ENCODE results near the gene CCL28.
"Not testable (repeated sequence)": the region's sequence is repeated elsewhere in the genome, so short reads cannot be mapped to it uniquely, and the experiment has no call there.

CCL28 gene

GRCh38 chr5:43412156-43412555, at the start of gene CCL28:
Gene CCL28 (minus strand): TSS chr5:43412391. CDS start chr5:43412316, 75 bp downstream.
- DNase-seq: no peak

DNA sequence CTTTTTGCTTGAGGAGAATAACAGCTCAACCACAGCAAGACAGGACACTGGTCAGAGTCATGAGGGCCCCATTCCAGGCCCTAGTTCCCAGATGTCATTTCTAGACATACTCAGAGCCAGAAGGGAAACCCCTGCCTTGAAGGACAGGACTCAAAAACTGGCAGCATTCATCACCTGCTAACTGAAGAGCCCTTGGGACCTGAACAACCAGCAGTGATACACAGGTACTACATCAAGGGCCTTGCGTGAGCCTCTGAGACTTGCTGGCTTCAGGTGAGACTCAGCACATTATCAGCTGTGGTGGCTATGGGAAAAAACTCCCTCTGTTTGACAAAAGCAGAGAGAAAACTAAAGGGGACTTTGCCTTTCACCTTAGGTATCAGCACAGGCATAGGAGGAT, 48.9 kb upstream of the CCL28 start:
- DNase-seq: no peak

DNA sequence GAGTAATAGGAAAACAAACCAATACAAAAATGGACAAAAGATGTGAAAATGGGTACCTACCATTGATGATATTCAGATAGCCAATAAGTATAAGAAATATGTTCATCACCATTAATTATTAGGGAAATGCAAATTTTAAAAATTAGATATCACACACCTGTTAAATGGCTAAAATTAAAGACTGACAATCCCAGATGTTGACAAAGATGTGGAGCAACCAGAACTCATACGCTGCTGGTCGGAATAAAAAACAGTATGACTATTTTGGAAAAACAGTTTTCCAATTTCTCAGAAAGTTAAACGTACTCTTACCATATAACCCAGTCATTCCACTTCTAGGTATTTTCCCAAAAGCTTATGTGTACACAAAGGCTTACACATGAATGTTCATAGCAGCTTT, 44.4 kb upstream of the CCL28 start:
- DNase-seq: no peak

DNA sequence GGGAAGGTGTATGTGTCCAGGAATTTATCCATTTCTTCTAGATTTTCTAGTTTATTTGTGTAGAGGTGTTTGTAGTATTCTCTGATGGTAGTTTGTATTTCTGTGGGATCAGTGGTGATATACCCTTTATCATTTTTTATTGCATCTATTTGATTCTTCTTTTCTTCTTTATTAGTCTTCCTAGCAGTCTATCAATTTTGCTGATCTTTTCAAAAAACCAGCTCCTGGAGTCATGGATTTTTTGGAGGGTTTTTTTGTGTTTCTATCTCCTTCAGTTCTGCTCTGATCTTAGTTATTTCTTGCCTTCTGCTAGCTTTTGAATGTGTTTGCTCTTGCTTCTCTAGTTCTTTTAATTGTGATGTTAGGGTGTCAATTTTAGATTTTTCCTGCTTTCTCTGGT, 29.4 kb upstream of the CCL28 start:
- DNase-seq: not testable (repeated sequence)

GRCh38 chr5:43437062-43437660, 25.0 kb upstream of the CCL28 start:
- DNase-seq: no peak

DNA sequence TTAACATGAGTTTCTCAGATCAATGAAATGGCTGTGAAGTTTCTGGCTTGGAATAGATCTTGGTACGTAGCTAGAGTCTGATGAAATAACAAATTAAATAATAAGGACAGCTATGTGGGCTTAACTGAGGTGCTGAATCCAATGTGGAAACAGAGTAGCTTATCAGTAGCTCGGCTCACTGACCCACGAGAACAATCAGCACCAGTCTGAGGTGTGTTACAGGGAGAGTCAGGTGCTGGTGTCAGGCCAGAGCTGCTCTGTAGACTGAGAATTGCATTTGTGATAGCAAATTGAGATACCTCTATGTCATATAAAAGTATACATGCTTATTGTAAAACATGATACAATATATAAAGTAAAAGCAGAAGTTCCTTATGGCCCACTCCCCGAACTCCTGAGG, 21.2 kb upstream of the CCL28 start:
- no peak for DNase-seq

DNA sequence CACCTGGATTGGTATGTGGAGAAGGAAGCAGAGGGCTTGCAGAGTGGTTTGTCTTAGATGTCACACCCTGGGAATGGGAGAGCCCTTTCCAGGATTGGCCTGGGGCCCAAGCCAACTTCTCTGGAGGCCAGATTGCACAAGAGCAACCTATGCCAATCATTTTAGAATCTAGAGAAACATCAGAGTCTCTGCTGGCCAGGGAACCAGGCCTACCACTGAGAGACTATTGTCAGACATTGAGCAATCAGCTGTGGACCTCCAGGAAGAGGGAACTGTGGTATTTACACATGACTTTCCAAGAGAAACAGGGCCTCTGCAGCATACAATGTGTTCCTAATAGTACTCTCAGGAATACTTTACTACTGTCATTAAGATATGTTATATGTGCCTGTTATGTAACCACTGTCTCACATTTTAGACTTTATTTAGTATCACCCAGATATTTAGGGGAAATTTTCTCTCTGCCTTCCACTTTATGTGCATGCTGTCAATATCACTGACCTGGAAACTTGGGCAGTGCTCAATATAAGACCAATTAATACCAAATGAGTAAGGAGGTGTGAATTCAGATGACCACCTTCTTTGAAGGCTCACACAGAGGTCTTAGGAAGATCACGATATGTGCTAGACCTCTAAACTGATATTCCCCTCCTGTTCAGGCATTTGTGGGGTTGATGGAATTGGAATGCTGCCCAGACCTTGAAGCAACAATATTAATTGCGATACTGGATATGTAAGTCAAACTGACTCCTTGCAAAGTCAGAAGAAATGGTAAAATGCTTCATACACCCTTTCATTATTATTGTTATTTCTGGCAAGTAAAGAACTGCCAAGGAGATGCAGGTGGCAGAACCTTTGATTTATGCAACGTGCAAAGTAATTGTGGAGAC, 20.5 kb upstream of the CCL28 start:
- no peak for DNase-seq

DNA sequence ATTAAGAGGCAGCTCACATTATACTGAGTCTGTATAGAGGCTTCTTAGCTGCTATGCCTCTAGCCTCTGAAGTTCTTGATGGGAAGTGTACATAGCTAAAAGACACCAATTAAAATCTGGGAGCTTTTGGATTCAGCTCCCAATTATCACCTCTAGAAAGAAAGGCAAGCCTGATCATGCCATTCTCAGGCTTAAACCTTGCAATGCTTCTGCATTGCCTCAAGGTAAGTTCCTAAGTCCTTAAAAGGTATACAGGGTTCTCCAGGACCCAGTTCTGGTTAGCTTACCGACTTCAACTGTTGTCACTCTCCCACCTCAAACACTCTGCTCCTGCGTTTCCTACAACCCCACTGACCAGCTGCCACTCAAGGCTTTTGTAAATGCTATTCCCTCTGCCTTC, 17.5 kb upstream of the CCL28 start:
- no peak for DNase-seq

DNA sequence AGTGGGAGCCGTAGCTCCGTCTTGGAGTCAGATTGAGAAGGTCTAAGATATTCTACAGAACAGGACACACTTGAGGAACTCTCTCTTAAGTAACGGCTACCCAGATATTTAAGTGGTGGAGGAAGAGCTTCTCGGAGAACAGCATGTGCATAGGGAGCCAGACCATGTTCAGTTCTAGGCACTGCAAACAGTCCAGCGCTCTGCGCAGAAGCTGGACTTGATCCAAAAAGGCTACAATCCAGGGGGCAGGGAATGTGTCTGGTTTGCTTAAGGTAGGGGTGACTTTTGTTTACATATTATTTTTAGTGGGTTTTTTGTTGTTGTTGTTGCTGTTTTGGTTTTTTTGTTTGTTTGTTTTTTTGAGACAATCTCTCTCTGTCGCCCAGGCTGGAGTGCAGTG, 16.8 kb upstream of the CCL28 start:
- DNase-seq: no peak

DNA sequence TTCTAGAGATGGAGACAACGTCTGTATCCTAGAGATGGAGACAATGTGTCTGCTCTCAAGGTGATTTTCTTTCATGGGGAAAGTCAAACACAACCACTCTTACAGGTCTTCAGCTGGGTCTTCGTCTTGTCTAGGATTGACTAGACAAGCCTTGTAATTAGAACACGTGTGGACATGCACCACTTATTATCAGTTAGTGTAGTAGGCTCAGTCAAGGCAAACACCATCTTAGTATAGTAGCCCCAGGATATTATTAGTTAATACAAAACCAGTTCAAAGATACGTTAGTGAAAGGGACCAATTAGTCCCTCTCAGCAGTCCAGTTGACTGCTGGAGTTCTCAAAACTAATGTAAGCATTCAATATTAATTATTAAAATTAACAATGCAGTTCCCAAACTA, 15.1 kb upstream of the CCL28 start:
- no peak for DNase-seq

- no peak for DNase-seq
Measured at GRCh38 chr5:43425983-43426382, 13.8 kb upstream of the CCL28 start.

DNA sequence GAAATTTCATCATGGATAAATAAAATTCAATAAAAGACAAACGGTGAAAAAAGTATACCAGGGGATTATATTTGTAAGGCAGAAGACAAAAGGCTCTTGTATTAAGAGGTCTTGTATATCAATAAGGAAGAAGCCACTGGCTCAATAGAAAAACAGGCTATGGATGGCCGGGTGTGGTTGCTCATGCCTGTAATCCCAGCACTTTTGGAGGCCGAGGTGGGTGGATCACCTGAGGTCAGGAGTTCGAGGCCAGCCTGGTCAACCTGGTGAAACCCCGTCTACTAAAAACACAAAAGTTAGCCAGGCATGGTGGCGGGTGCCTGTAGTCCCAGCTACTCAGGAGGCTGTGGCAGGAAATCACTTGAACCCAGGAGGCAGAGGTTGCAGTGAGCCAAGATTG, 10.9 kb upstream of the CCL28 start:
- not testable (repeated sequence) for DNase-seq

- no peak for DNase-seq
Measured at GRCh38 chr5:43422143-43422542, 10.0 kb upstream of the CCL28 start.

GRCh38 chr5:43421450-43422133, 9.4 kb upstream of the CCL28 start:
- DNase-seq: no peak

DNA sequence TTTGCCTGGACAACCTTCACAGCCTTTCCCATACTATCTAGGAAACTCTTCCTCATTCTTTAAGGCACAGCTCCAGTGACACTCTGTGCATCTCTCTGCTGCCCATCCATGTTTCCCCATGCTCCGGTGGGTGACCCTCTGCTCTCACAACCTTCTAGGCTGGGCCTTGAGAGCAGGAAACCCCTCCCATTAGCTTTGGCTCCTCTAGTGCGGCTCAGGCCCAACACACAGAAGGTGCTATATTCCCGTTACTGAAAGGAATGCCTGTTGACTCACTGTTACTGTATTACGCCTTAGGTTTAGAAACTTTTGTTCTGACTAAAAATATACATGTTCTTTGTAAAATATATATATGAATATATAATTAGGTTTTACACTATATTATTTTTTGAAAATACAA, 8.1 kb upstream of the CCL28 start:
- no peak for DNase-seq

- DNase-seq: no peak
Measured at GRCh38 chr5:43418561-43418960, 6.4 kb upstream of the CCL28 start.

DNA sequence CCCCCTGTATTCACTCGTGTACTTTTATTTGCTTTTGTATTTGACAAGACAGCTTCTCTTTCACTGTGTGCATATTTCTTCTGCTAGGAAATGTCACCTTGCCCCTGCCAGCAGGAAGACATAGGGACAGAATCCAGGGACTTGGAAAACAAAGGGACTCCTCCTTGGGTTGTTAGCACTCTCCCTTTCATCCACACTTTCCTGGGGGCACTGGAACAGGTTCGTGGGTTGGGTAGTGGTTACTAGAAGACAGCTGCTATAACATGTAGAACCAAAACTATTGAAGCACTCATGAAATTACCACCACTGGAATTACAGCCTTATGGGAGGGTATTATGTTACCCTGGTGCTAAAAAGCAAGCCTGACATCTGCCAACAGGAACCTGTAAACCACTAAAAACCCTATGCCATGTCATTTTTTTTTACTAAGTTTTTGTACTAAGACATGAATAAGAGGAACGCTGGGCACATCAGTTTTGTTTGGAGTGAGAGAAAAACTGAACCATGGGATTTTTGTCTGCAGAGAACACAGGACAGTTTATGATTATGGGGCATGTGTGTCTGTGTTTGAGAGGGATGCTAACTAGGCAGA, 4.7 kb upstream of the CCL28 start:
- no peak for DNase-seq

DNA sequence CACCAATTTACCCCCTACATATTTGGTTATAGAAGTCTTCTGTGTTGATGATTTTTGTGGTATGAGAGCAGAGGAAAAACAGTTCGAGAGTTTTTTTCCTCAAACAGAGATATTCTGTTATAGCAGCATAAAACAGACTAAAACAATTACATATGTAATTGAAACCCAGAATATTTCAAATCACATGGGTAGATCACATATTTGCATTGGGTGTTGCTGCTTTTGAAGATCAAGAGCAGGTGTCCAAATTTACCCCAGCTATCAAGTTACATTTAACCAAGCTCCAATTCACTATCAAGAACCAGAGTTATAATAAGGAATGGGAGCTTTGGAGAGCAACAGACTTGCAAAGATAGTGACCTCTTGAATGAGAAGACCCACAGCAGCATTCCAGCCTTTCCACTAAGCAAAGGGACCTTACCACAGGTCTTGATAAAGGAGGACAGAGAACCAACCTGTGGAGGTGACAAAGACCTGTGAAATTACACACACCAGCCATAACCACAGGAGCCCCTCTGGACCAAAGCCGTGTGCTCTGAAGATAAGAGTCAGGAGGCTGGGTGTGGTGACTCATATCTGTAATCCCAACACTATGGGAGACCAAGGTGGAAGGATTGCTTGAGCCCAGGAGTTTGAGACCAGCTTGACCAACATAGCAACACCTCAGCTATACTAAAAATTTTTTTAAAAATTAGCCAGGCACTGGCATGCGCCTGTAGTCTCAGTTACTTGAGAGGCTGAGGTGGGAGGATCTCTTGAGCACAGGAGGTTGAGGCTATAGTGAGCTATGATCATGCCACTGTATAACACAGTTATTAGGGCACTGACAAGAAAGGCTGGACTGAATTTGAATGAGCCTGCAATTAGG, 4.0 kb upstream of the CCL28 start:
- no peak for DNase-seq

DNA sequence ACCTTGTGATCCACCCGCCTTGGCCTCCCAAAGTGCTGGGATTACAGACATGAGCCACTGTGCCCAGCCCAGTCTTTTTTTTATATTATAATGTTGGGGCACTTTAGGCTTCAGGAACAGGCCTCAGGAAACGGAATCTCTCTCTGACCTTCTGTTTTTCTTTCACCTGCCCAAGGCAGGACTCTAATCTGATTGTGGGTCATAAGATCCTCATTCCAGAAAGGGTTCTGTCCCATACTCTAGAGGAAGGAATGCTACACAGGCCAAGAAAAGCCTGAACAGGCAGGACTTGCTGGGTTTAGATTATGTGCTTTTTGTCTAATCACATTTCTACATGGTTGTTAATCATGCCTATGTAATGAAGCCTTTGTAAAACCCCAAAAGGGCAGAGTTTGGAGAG, 1.8 kb upstream of the CCL28 start:
- no peak for DNase-seq

DNA sequence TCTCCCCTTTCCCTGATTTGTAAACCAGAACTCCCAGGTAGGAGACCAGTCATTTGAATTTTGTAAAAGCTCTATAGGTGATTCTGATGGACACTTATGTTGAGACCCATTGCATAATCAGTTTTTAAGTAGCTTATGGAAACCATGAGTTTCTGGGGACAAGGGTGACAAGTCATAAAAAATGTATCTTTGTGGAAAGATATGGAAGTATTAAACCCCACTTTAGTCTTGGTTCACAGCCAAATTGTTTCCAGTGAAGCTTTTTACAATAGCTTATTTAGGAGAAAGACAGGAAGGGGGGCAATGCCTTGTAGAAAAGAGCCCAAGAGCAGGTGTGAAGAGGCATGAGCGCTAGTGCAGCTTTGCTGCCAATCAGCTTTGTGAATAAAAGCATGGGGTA, 453 bp upstream of the CCL28 start:
- no peak for DNase-seq

DNA sequence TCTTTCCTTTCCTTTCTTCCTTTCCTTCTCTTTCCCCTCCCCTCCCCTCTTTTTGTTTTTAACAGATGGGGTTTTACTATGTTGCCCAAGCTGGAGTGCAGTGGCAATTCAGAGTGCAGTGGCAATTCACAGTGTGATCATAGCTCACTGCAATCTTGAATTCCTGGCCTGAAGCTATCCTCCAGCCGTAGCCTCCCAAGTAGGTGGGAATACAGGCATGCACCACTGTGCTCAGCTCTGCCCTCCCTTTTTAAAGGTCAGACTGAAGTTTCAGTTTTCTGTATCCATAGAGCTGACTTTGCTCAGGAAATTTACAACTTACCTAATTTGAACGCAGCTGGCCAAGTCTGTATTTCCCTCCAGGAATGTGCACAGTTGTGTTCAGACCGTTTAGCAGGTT, 696 bp downstream of the CCL28 start:
- DNase-seq: no peak

DNA sequence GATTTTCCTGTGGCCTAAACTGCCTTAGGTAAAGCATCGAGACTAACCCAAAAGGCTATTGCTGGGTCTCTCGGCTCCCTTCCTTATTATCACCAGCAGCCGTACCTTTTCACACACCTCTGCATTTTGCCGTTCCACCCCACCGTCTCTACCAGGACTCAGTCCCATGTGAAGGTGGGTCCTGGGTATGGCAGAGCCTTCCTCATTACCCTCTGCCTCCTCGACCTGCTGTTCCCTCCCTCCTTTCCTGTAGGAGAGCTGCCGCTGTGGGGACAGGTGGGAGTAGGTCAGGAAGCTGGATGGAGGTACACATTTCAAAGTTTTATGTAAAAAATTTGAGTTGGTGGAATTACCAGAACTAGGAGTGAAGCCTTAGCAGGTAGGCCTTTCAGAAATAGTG, 1.8 kb downstream of the CCL28 start:
- no peak for DNase-seq

GRCh38 chr5:43409809-43410271, 2.4 kb downstream of the CCL28 start:
- DNase-seq: no peak

Data from bone marrow (tissue), 2 donors.